ENCODE data around the gene RMND1. TPM values are rescaled to one million over a fixed set of nuclear protein-coding genes. Genes with fewer than 3 reads are reported as not detected.
A peak's percentile ranks its signal among the peaks of the same experiment; 100 is the strongest.

RMND1 gene
- total and polyA plus RNA-seq, 2 of the 13 experiments (the other 11 are each of a cell fraction or from before 2014, with no cell fraction given) = 34.0 to 72.5 TPM

- no peak for TF ChIP-seq SMC3 (IDR thresholded peaks at IDR 0.05; ENCODE audit: low read length)
- 0 out of 2 replicates have a peak, but pooled peaks have one; percentile 7 for TF ChIP-seq ZNF552 (CRISPR knock-in tag; IDR thresholded peaks at IDR 0.05; ENCODE audit: borderline replicate concordance)
- TF ChIP-seq ZBED4 (CRISPR knock-in tag; IDR thresholded peaks at IDR 0.05; ENCODE audit: borderline replicate concordance) = no peak; the same call in 1 of the 2 replicates
- TF ChIP-seq ATRX (CRISPR knock-in tag; IDR thresholded peaks at IDR 0.05; ENCODE audit: borderline replicate concordance) = no peak
- no peak; the same call in 1 of the 2 replicates for TF ChIP-seq RNF219 (CRISPR knock-in tag; IDR thresholded peaks at IDR 0.05)
- no peak for TF ChIP-seq ZNF878 (CRISPR knock-in tag; IDR thresholded peaks at IDR 0.05)
- no peak for TF ChIP-seq ZNF549 (CRISPR knock-in tag; IDR thresholded peaks at IDR 0.05)
- peak; percentile 85 for TF ChIP-seq SP5 (CRISPR knock-in tag; IDR thresholded peaks at IDR 0.05; ENCODE audit: borderline replicate concordance, low read depth)
- peak; percentile 86; the same call in 1 of the 2 replicates for TF ChIP-seq HOXA9 (CRISPR knock-in tag; IDR thresholded peaks at IDR 0.05; ENCODE audit: borderline replicate concordance)
- no peak for TF ChIP-seq CBX1 (IDR thresholded peaks at IDR 0.05; ENCODE audit: low read depth)
- TF ChIP-seq RCOR2 (CRISPR knock-in tag; IDR thresholded peaks at IDR 0.05) = no peak
- no peak for TF ChIP-seq TBL1XR1 (IDR thresholded peaks at IDR 0.05; ENCODE audit: borderline replicate concordance, low read length, partially characterized antibody)
- no peak; the same call in 1 of the 2 replicates for TF ChIP-seq E2F5 (CRISPR knock-in tag; conservative IDR thresholded peaks at IDR 0.05)
- TF ChIP-seq EEA1 (CRISPR knock-in tag; IDR thresholded peaks at IDR 0.05; ENCODE audit: borderline replicate concordance) = no peak
- TF ChIP-seq U2AF2 (IDR thresholded peaks at IDR 0.05; ENCODE audit: low read depth, low read length) = no peak
- TF ChIP-seq ATF6 (CRISPR knock-in tag; conservative IDR thresholded peaks at IDR 0.05) = no peak; the same call in 1 of the 2 replicates
- TF ChIP-seq KDM4B (CRISPR knock-in tag; IDR thresholded peaks at IDR 0.05) = no peak
- TF ChIP-seq SRSF4 (IDR thresholded peaks at IDR 0.05; ENCODE audit: low read depth, low read length, poor library complexity, severe bottlenecking) = no peak
- TF ChIP-seq KMT2B (CRISPR knock-in tag; IDR thresholded peaks at IDR 0.05) = peak; percentile 82; the same call in 1 of the 2 replicates
- no peak for TF ChIP-seq NFIB (CRISPR knock-in tag; IDR thresholded peaks at IDR 0.05; ENCODE audit: borderline replicate concordance)
- TF ChIP-seq, protein P1, sequence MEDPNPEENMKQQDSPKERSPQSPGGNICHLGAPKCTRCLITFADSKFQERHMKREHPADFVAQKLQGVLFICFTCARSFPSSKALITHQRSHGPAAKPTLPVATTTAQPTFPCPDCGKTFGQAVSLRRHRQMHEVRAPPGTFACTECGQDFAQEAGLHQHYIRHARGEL (CRISPR knock-in tag; IDR thresholded peaks at IDR 0.05) = no peak
Observed at GRCh38 chr6:151390276-151390850, 61.6 kb downstream of the RMND1 start (continued).

Measured in HepG2 (cell line).